ENCODE data around the gene CNTNAP2.

CNTNAP2 gene

GRCh38 chr7:147170341-147171012 lies 1053.9 kb downstream of the CNTNAP2 start:
- no peak for DNase-seq

- no peak for DNase-seq
These were observed 1054.4 kb downstream of the CNTNAP2 start for GRCh38 chr7:147171013-147171391.

GRCh38 chr7:147173883-147174282 lies 1057.3 kb downstream of the CNTNAP2 start:
- no peak for DNase-seq

GRCh38 chr7:147182874-147183273 lies 1066.3 kb downstream of the CNTNAP2 start:
- DNase-seq: no peak

GRCh38 chr7:147183276-147183675 lies 1066.7 kb downstream of the CNTNAP2 start:
- no peak for DNase-seq

- no peak for DNase-seq
These were observed 1071.9 kb downstream of the CNTNAP2 start for GRCh38 chr7:147188467-147188866.

GRCh38 chr7:147193476-147193875 lies 1076.9 kb downstream of the CNTNAP2 start:
- DNase-seq: no peak

GRCh38 chr7:147196481-147196880 lies 1079.9 kb downstream of the CNTNAP2 start:
- DNase-seq: no peak

GRCh38 chr7:147197006-147197405 lies 1080.4 kb downstream of the CNTNAP2 start:
- no peak for DNase-seq

GRCh38 chr7:147199868-147200267 lies 1083.3 kb downstream of the CNTNAP2 start:
- DNase-seq: no peak

- no peak for DNase-seq
These were observed 1091.4 kb downstream of the CNTNAP2 start for GRCh38 chr7:147207988-147208387.

- no peak for DNase-seq
These were observed 1114.7 kb downstream of the CNTNAP2 start for GRCh38 chr7:147231275-147231674.

GRCh38 chr7:147235645-147236382 lies 1119.2 kb downstream of the CNTNAP2 start:
- no peak for DNase-seq

- DNase-seq: no peak
These were observed 1123.9 kb downstream of the CNTNAP2 start for GRCh38 chr7:147240468-147240867.

GRCh38 chr7:147245274-147245673 lies 1128.7 kb downstream of the CNTNAP2 start:
- peak; percentile 16 to 26 for DNase-seq

- no peak for DNase-seq
These were observed 1133.4 kb downstream of the CNTNAP2 start for GRCh38 chr7:147249956-147250355.

- DNase-seq: no peak
These were observed 1135.2 kb downstream of the CNTNAP2 start for GRCh38 chr7:147251751-147252325.

- DNase-seq: no peak
These were observed 1145.1 kb downstream of the CNTNAP2 start for GRCh38 chr7:147261693-147262092.

GRCh38 chr7:147265528-147265927 lies 1148.9 kb downstream of the CNTNAP2 start:
- no peak for DNase-seq

GRCh38 chr7:147276106-147276505 lies 1159.5 kb downstream of the CNTNAP2 start:
- DNase-seq: no peak

GRCh38 chr7:147276783-147277370 lies 1160.3 kb downstream of the CNTNAP2 start:
- DNase-seq: no peak

GRCh38 chr7:147279514-147279913 lies 1162.9 kb downstream of the CNTNAP2 start:
- no peak for DNase-seq

- no peak for DNase-seq
These were observed 1163.4 kb downstream of the CNTNAP2 start for GRCh38 chr7:147279964-147280374.

- DNase-seq: no peak
These were observed 1165.6 kb downstream of the CNTNAP2 start for GRCh38 chr7:147282204-147282603.

All from activated T-cell treated with anti-CD3 and anti-CD28 coated beads, Interleukin-2, amount 50 U/mL, for 48 hours (primary cell).